SK-N-SH (cell line): ENCODE measurements around the gene GTF2H4.

ENCODE experiments used
- EZH2phosphoT487 ChIP-seq: fragments of 200-600 bp; sonication (generic); IDR thresholded peaks from 2 replicates; pipeline ENCODE4 v1.6.1; 2017; ENCODE audit warnings: low read depth, mixed run types, mild to moderate bottlenecking, antibody characterized with exemption, moderate library complexity, borderline replicate concordance
- FOXM1 ChIP-seq: IDR thresholded peaks from 2 replicates; pipeline ENCODE4 v1.4.0; 2012; ENCODE audit warnings: low read depth, mild to moderate bottlenecking
- GATA2 ChIP-seq: sonication (generic); formaldehyde crosslinking; IDR thresholded peaks from 2 replicates; pipeline ENCODE4 v1.5.0; 2020; ENCODE audit warnings: mild to moderate bottlenecking, missing genetic modification reagents
- JUND ChIP-seq: IDR thresholded peaks from 2 replicates; pipeline ENCODE4 v1.4.0; 2012
- MXI1 ChIP-seq: IDR thresholded peaks from 2 replicates; pipeline ENCODE4 v1.6.1; 2012; ENCODE audit warnings: mild to moderate bottlenecking, low read depth, low read length, improper control_type of control experiment
- NFIC ChIP-seq: IDR thresholded peaks from 2 replicates; pipeline ENCODE4 v1.4.0; 2012; ENCODE audit warnings: borderline replicate concordance
- POLR2AphosphoS5 ChIP-seq: IDR thresholded peaks from 2 replicates; pipeline ENCODE4 v1.6.1; 2012; ENCODE audit warnings: low read depth, low read length
- RFX5 ChIP-seq: IDR thresholded peaks from 2 replicates; pipeline ENCODE4 v1.6.1; 2012; ENCODE audit warnings: mild to moderate bottlenecking, improper control_type of control experiment, low read length
- SIN3A ChIP-seq: IDR thresholded peaks from 2 replicates; pipeline ENCODE4 v1.6.1; 2012; ENCODE audit warnings: low read depth, mild to moderate bottlenecking, low read length, moderate library complexity, borderline replicate concordance
- TAF1 ChIP-seq: IDR thresholded peaks from 2 replicates; pipeline ENCODE4 v1.6.1; 2012; ENCODE audit warnings: low read depth, mild to moderate bottlenecking, low read length, moderate library complexity, borderline replicate concordance
- YY1 ChIP-seq: IDR thresholded peaks from 2 replicates; pipeline ENCODE4 v1.4.0; 2012; ENCODE audit warnings: low read depth, mild to moderate bottlenecking
- TF ChIP-seq, protein P1 (sequence below): fragments of 150-350 bp; IDR thresholded peaks from 2 replicates; pipeline ENCODE4 v1.6.1; 2016; ENCODE audit warnings: mild to moderate bottlenecking, low read depth, low read length
- TF ChIP-seq, protein P2 (sequence below): fragments of 200-600 bp; sonication (generic); IDR thresholded peaks from 2 replicates; pipeline ENCODE4 v1.6.1; 2017; ENCODE audit warnings: antibody characterized with exemption, mild to moderate bottlenecking, moderate library complexity
- TF ChIP-seq, protein P3 (sequence below): IDR thresholded peaks from 2 replicates; pipeline ENCODE4 v1.6.1; 2012; ENCODE audit warnings: mild to moderate bottlenecking, low read depth, low read length, moderate library complexity

DNA sequence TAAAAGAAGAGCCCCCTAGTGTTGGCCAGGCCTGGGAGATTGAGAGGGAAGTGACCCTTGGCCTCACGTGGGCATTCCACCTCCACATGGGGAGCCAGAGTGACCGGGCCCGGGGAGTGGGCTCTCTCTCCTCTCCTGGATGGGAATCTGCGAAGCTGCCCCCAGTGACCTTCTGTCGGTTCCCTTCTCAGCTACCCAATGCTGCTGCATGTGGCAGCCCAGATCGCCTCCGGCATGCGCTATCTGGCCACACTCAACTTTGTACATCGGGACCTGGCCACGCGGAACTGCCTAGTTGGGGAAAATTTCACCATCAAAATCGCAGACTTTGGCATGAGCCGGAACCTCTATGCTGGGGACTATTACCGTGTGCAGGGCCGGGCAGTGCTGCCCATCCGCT lies 10.1 kb upstream of the GTF2H4 start:
- TF ChIP-seq, protein P1, sequence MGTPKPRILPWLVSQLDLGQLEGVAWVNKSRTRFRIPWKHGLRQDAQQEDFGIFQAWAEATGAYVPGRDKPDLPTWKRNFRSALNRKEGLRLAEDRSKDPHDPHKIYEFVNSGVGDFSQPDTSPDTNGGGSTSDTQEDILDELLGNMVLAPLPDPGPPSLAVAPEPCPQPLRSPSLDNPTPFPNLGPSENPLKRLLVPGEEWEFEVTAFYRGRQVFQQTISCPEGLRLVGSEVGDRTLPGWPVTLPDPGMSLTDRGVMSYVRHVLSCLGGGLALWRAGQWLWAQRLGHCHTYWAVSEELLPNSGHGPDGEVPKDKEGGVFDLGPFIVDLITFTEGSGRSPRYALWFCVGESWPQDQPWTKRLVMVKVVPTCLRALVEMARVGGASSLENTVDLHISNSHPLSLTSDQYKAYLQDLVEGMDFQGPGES = no peak
- TF ChIP-seq, protein P2, sequence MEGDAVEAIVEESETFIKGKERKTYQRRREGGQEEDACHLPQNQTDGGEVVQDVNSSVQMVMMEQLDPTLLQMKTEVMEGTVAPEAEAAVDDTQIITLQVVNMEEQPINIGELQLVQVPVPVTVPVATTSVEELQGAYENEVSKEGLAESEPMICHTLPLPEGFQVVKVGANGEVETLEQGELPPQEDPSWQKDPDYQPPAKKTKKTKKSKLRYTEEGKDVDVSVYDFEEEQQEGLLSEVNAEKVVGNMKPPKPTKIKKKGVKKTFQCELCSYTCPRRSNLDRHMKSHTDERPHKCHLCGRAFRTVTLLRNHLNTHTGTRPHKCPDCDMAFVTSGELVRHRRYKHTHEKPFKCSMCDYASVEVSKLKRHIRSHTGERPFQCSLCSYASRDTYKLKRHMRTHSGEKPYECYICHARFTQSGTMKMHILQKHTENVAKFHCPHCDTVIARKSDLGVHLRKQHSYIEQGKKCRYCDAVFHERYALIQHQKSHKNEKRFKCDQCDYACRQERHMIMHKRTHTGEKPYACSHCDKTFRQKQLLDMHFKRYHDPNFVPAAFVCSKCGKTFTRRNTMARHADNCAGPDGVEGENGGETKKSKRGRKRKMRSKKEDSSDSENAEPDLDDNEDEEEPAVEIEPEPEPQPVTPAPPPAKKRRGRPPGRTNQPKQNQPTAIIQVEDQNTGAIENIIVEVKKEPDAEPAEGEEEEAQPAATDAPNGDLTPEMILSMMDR = no peak
- TF ChIP-seq EZH2phosphoT487 (no peak), POLR2AphosphoS5 (no peak), TAF1 (no peak), NFIC (no peak), JUND (no peak), RFX5 (no peak), FOXM1 (no peak), SIN3A (no peak), YY1 (no peak), MXI1 (no peak), GATA2 (CRISPR knock-in tag) (no peak)
- TF ChIP-seq, protein P3, sequence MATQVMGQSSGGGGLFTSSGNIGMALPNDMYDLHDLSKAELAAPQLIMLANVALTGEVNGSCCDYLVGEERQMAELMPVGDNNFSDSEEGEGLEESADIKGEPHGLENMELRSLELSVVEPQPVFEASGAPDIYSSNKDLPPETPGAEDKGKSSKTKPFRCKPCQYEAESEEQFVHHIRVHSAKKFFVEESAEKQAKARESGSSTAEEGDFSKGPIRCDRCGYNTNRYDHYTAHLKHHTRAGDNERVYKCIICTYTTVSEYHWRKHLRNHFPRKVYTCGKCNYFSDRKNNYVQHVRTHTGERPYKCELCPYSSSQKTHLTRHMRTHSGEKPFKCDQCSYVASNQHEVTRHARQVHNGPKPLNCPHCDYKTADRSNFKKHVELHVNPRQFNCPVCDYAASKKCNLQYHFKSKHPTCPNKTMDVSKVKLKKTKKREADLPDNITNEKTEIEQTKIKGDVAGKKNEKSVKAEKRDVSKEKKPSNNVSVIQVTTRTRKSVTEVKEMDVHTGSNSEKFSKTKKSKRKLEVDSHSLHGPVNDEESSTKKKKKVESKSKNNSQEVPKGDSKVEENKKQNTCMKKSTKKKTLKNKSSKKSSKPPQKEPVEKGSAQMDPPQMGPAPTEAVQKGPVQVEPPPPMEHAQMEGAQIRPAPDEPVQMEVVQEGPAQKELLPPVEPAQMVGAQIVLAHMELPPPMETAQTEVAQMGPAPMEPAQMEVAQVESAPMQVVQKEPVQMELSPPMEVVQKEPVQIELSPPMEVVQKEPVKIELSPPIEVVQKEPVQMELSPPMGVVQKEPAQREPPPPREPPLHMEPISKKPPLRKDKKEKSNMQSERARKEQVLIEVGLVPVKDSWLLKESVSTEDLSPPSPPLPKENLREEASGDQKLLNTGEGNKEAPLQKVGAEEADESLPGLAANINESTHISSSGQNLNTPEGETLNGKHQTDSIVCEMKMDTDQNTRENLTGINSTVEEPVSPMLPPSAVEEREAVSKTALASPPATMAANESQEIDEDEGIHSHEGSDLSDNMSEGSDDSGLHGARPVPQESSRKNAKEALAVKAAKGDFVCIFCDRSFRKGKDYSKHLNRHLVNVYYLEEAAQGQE = no peak
